Activated CD4-positive, alpha-beta T cell treated with anti-CD3 and anti-CD28 coated beads, Interleukin-2, amount 50 U/mL, for 24 hours (primary cell): ENCODE measurements around the gene TNRC18.
"Not testable (repeated sequence)": the region's sequence is repeated elsewhere in the genome, so short reads cannot be mapped to it uniquely, and the experiment has no call there.

ENCODE experiments used
- DNase-seq, 2 donors: peaks; one replicate each; pipeline ENCODE4 v3.0.0-alpha.2; 2020; ENCODE audit warnings: low read depth in 1 of 2, low spot score in 1 of 2

TNRC18 gene

GRCh38 chr7:5423306-5423975 is at the start of gene TNRC18:
TSS of gene TNRC18 (minus strand) at chr7:5423834. CDS start at chr7:5421246, 2,588 bp downstream.
- no peak for DNase-seq

GRCh38 chr7:5472432-5473315 is 49.0 kb upstream of the TNRC18 start:
- DNase-seq: no peak

GRCh38 chr7:5471623-5472022 is 48.0 kb upstream of the TNRC18 start:
- not testable (repeated sequence) for DNase-seq

GRCh38 chr7:5470816-5471215 is 47.2 kb upstream of the TNRC18 start:
- DNase-seq: no peak

GRCh38 chr7:5470167-5470532 is 46.5 kb upstream of the TNRC18 start:
- DNase-seq: no peak

- no peak for DNase-seq
Measured at GRCh38 chr7:5469375-5470166, 45.9 kb upstream of the TNRC18 start.

GRCh38 chr7:5467645-5468044 is 44.0 kb upstream of the TNRC18 start:
- DNase-seq: no peak

GRCh38 chr7:5466551-5466950 is 42.9 kb upstream of the TNRC18 start:
- DNase-seq: no peak

- DNase-seq: no peak
Measured at GRCh38 chr7:5463031-5463430, 39.4 kb upstream of the TNRC18 start.

- no peak for DNase-seq
Measured at GRCh38 chr7:5462216-5462615, 38.6 kb upstream of the TNRC18 start.

GRCh38 chr7:5458921-5459480 is 35.4 kb upstream of the TNRC18 start:
- DNase-seq: no peak

GRCh38 chr7:5457245-5457735 is 33.7 kb upstream of the TNRC18 start:
- no peak for DNase-seq

- DNase-seq: no peak
Measured at GRCh38 chr7:5456409-5456808, 32.8 kb upstream of the TNRC18 start.

- DNase-seq: no peak
Measured at GRCh38 chr7:5455581-5456219, 32.1 kb upstream of the TNRC18 start.

GRCh38 chr7:5455175-5455574 is 31.5 kb upstream of the TNRC18 start:
- DNase-seq: no peak

GRCh38 chr7:5454485-5454884 is 30.9 kb upstream of the TNRC18 start:
- DNase-seq: no peak

GRCh38 chr7:5453566-5454075 is 30.0 kb upstream of the TNRC18 start:
- DNase-seq: no peak

- no peak for DNase-seq
Measured at GRCh38 chr7:5452937-5453540, 29.4 kb upstream of the TNRC18 start.

GRCh38 chr7:5452470-5452899 is 28.9 kb upstream of the TNRC18 start:
- no peak for DNase-seq

- DNase-seq: no peak
Measured at GRCh38 chr7:5451391-5451790, 27.8 kb upstream of the TNRC18 start.
